Gastroesophageal sphincter (tissue), 4 donors: ENCODE results near the gene IGSF1. TPM values are rescaled to one million over a fixed set of nuclear protein-coding genes. Genes with fewer than 3 reads are reported as not detected.

Source experiments
- ATAC-seq: fragments of 150-250 bp; one replicate; pipeline ENCODE4 v1.9.1; 2016; ENCODE audit warnings: mild to moderate bottlenecking, moderate library complexity
- H3K27ac ChIP-seq, 4 donors: fragments of 200-600 bp; sonication (generic) in 3 of 4; 1 replicate in 3 of 4; 2 replicates in 1 of 4; pipeline ENCODE4 v1.5.1; 2016 to 2019
- H3K27me3 ChIP-seq: fragments of 200-600 bp; sonication (generic); one replicate; pipeline ENCODE4 v1.5.1; 2019
- H3K36me3 ChIP-seq, 2 donors: fragments of 200-600 bp; sonication (generic); one replicate each; pipeline ENCODE4 v1.5.1; 2019; ENCODE audit warnings: control low read depth in 1 of 2
- H3K4me1 ChIP-seq, 3 donors: fragments of 200-600 bp; sonication (generic); 1 replicate in 2 of 3; 2 replicates in 1 of 3; pipeline ENCODE4 v1.5.1; 2016 to 2019; ENCODE audit warnings: control low read depth in 2 of 3
- H3K4me3 ChIP-seq, 2 donors: fragments of 200-600 bp; sonication (generic); one replicate each; pipeline ENCODE4 v1.5.1; 2019; ENCODE audit warnings: mild to moderate bottlenecking in 1 of 2, moderate library complexity in 1 of 2
- H3K9me3 ChIP-seq, 3 donors: fragments of 200-600 bp; sonication (generic); one replicate each; pipeline ENCODE4 v1.5.1; 2017 to 2019; ENCODE audit warnings: control low read depth in 2 of 3
- EP300 ChIP-seq: sonication (generic); formaldehyde crosslinking; IDR thresholded peaks from one replicate; pipeline ENCODE4 v1.6.1; 2017; ENCODE audit warnings: antibody characterized with exemption, mild to moderate bottlenecking
- POLR2A ChIP-seq, 2 donors: fragments of 450-650 bp; IDR thresholded peaks; one replicate each; pipeline ENCODE4 v1.6.1; 2017; ENCODE audit warnings: antibody characterized with exemption in 2 of 2, mild to moderate bottlenecking in 2 of 2, moderate library complexity in 1 of 2
- POLR2AphosphoS5 ChIP-seq: sonication (generic); formaldehyde crosslinking; IDR thresholded peaks from one replicate; pipeline ENCODE4 v1.6.1; 2017; ENCODE audit warnings: antibody characterized with exemption
- WGBS, 2 donors: methylation state at CpG; one replicate each; pipeline ENCODE4 v1.1.5; 2018; ENCODE audit warnings: low coverage in 1 of 2; 5-methylcytosine and 5-hydroxymethylcytosine counted together
- total RNA-seq, 4 donors: library from RNA; depleted of rRNA; stranded (reverse); fragments of >200 nt; gene quantifications; one replicate each; pipeline ENCODE4 v1.1.0, GENCODE V29; 2016
- TF ChIP-seq, protein P1 (sequence below), 4 experiments: fragments of 200-600 bp in 2 of 4; fragments of 450-650 bp in 2 of 4; sonication (generic) in 1 of 4; IDR thresholded peaks; one replicate each; pipeline ENCODE4 v1.5.1; 2017 to 2019; ENCODE audit warnings: antibody characterized with exemption in 4 of 4, mild to moderate bottlenecking in 2 of 4, moderate library complexity in 2 of 4

IGSF1 gene
- total RNA-seq, 4 donors from 2014 or later: 1.1 to 2.4 (median 1.9) TPM

DNA sequence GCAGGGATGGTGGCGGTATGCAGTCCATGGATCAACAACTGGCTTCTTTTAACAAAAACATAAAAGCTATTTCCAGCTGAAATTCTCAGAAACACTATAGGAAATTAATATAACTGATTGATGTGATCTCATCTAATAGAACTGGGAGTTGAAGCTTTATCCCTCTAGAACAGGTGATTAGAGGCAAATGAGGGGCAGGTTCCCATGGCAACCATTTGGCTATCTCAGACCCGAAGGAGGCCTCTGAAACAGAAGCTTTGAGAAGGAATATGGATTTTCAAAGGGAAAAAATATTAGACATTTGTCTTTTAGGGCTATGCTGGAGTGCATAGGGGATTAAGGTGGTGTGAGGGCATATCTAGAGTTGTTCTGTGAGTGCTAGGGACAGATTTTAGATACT, 50.0 kb downstream of the IGSF1 start:
- no peaks in the 10 kb centered on the region for H3K27me3 ChIP-seq
- no peak for TF ChIP-seq EP300
- no peak for TF ChIP-seq POLR2A (IDR thresholded peaks at IDR 0.05)
- no peak for TF ChIP-seq POLR2AphosphoS5
- 31 to 60% methylated on average over 1 to 2 of the region's 2 CpGs for WGBS, 2 donors
- H3K36me3 ChIP-seq: no peaks in the 10 kb centered on the region
- no peaks in the 10 kb centered on the region for H3K9me3 ChIP-seq
- H3K4me1 ChIP-seq: no peaks in the 10 kb centered on the region
- ATAC-seq: no peak
- no peak overlapping the region for H3K4me3 ChIP-seq
- H3K27ac ChIP-seq: no peak overlapping the region

DNA sequence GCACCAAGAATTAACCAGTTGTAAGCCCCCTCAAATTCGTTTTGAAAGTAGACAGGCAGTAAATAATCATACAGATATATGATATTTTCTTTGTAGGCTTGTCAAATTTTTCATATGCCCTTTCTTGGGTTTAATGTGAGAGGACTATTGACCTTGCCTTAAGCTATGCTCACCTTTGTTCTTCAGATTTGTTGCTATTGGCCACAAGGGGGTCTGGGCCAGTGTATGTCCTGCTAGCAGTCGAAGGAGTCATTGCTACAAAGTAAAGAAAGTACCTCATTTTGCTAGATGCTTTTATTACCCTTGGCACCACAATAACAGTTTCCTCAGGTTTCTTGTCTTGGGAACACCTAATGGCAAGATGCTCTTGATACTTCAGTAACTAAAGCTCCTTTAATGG, 51.7 kb downstream of the IGSF1 start:
- WGBS, 2 donors: 0 to 20% methylated on average over 1 of the region's 2 CpGs
- no peak for ATAC-seq
- Histone ChIP-seq H3K9me3 (no peaks in the 10 kb centered on the region), H3K27me3 (no peaks in the 10 kb centered on the region), H3K27ac (no peak overlapping the region), H3K4me1 (no peaks in the 10 kb centered on the region), H3K36me3 (no peaks in the 10 kb centered on the region), H3K4me3 (no peak overlapping the region)
- TF ChIP-seq POLR2A (IDR thresholded peaks at IDR 0.05) (no peak), EP300 (no peak), POLR2AphosphoS5 (no peak)
- TF ChIP-seq, protein P1, sequence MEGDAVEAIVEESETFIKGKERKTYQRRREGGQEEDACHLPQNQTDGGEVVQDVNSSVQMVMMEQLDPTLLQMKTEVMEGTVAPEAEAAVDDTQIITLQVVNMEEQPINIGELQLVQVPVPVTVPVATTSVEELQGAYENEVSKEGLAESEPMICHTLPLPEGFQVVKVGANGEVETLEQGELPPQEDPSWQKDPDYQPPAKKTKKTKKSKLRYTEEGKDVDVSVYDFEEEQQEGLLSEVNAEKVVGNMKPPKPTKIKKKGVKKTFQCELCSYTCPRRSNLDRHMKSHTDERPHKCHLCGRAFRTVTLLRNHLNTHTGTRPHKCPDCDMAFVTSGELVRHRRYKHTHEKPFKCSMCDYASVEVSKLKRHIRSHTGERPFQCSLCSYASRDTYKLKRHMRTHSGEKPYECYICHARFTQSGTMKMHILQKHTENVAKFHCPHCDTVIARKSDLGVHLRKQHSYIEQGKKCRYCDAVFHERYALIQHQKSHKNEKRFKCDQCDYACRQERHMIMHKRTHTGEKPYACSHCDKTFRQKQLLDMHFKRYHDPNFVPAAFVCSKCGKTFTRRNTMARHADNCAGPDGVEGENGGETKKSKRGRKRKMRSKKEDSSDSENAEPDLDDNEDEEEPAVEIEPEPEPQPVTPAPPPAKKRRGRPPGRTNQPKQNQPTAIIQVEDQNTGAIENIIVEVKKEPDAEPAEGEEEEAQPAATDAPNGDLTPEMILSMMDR (IDR thresholded peaks at IDR 0.05): no peak

DNA sequence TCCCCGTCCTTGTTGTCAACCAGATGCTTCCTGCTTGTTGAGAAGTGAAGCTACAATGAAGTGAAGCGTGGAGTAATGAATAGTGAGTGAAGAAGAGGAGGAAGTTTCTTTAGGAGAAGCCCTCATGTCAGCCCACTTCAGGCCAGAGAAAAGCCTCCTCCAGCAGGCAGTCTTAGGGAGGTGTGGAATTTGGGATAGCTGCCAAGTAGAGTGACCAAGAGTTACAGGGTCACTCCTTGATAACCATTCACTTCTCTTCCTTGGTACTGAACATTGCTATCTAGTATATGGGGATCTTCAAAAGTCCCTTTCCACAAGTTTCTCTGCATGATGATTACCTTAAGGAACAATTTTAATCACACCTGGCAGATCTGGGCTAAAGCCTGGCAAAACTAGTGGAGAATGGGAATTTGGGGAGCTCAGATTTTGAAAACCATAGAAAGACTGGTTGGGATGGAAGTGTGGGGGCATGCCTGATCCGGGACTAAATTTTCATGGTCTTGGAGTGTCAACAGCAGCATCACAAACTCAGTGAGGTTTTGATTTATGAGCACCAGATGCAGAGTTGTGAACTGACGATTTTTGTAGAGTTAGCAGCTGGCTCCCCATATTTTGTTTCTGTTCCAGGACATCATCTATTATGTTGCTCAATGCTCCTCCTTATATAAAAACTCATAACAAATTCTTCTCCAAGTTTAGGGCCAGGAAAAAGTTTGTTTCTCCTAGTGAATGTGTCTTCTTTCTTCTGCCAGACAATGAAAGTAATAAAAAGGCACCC, 53.1 kb downstream of the IGSF1 start:
- Histone ChIP-seq H3K4me3 (no peak overlapping the region), H3K4me1 (no peaks in the 10 kb centered on the region), H3K36me3 (no peaks in the 10 kb centered on the region), H3K27me3 (no peaks in the 10 kb centered on the region), H3K9me3 (no peaks in the 10 kb centered on the region), H3K27ac (no peak overlapping the region)
- ATAC-seq: no peak
- 17 to 35% methylated on average over 1 to 3 of the region's 4 CpGs for WGBS, 2 donors
- TF ChIP-seq POLR2A (IDR thresholded peaks at IDR 0.05) (no peak), POLR2AphosphoS5 (no peak), EP300 (no peak)
- TF ChIP-seq, protein P1 (IDR thresholded peaks at IDR 0.05): no peak

DNA sequence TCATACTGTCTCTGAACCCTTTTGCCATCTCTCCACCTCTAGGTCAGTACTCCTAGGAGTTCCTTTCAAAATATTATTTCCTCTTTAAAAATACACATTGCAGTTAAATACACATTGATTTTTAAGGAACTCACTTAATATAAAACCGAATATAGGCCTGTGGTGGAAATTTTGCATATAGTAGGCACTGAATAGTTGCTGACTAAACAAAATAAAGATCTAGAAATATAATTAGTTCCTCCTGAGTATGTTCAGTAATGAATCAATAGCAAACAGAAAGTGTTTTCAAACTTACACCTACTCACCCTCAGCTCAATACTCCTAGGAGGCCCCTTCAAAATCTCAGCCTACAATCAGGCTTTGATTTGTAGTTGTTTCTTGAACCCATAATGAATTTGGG, 61.5 kb downstream of the IGSF1 start:
- H3K36me3 ChIP-seq: no peaks in the 10 kb centered on the region
- no peaks in the 10 kb centered on the region for H3K27me3 ChIP-seq
- H3K4me1 ChIP-seq: no peaks in the 10 kb centered on the region
- no peak overlapping the region for H3K27ac ChIP-seq
- no peak for ATAC-seq
- no peak overlapping the region for H3K4me3 ChIP-seq
- no peaks in the 10 kb centered on the region for H3K9me3 ChIP-seq
- no peak for TF ChIP-seq EP300
- TF ChIP-seq, protein P1 (IDR thresholded peaks at IDR 0.05): no peak
- no peak for TF ChIP-seq POLR2A (IDR thresholded peaks at IDR 0.05)
- no peak for TF ChIP-seq POLR2AphosphoS5
- 63 to 80% methylated on average over 1 of the region's 1 CpG for WGBS, 2 donors

DNA sequence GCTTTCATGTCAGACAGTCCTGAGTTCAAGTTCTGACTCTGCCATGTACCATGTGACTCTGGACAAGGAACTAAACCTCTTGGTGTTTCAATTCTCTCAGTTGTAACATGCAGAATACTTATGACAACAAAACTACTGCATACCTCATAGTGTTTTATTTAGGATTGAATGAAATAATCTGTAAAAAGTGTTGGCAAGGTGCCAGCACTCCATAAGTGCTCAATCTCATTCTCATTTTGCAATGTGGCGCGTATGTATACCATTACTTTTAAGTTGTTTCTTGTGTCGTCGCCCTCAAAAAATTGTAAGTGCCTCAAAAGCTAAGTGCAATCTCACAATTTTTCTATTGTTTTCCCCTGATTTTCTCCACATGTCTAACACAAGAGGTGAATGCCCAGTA, 62.5 kb downstream of the IGSF1 start:
- H3K27ac ChIP-seq: no peak overlapping the region
- no peaks in the 10 kb centered on the region for H3K36me3 ChIP-seq
- WGBS, 2 donors: 72 to 90% methylated on average over 4 of the region's 4 CpGs
- H3K4me3 ChIP-seq: no peak overlapping the region
- no peak for ATAC-seq
- no peaks in the 10 kb centered on the region for H3K27me3 ChIP-seq
- no peaks in the 10 kb centered on the region for H3K4me1 ChIP-seq
- TF ChIP-seq POLR2A (IDR thresholded peaks at IDR 0.05) (no peak), POLR2AphosphoS5 (no peak), EP300 (no peak)
- TF ChIP-seq, protein P1 (IDR thresholded peaks at IDR 0.05): no peak
- H3K9me3 ChIP-seq: no peaks in the 10 kb centered on the region
